HEK293 (cell line): ENCODE results near the gene FZD10.

Experiments used
- CTCF ChIA-PET: fragments of 350-600 bp; formaldehyde crosslinking; extraction: SDS; loops from one replicate; lab custom pipeline; 2021; ENCODE audit warnings: antibody characterized with exemption; lab: Yijun Ruan, JAX
- POLR2A ChIA-PET: fragments of 300-600 bp; formaldehyde crosslinking; extraction: SDS; loops from one replicate; lab custom pipeline; 2020; ENCODE audit warnings: antibody characterized with exemption, inconsistent platforms; lab: Yijun Ruan, JAX
- H3K27ac ChIP-seq: fragments of 200-500 bp; sonication (Bioruptor generic); 2 replicates; pipeline ENCODE4 v1.5.1; 2014; ENCODE audit warnings: low read depth, low read length, control low read depth, inconsistent platforms; ENCODE audit errors: extremely low read depth
- H3K36me3 ChIP-seq, 2 experiments: fragments of 200-500 bp in 1 of 2; sonication (Bioruptor generic) in 1 of 2; 1 replicate in 1 of 2; 2 replicates in 1 of 2; pipeline ENCODE4 v1.5.1; 2014 to 2017; ENCODE audit warnings: inconsistent platforms in 2 of 2, low read length in 2 of 2; ENCODE audit not compliant: control insufficient read depth in 2 of 2, insufficient read depth in 1 of 2
- H3K4me1 ChIP-seq: fragments of 200-500 bp; sonication (Bioruptor generic); 2 replicates; pipeline ENCODE4 v1.5.1; 2014; ENCODE audit warnings: mild to moderate bottlenecking, low read length, inconsistent platforms; ENCODE audit not compliant: control insufficient read depth, insufficient read depth
- H3K4me3 ChIP-seq: 2 replicates; pipeline ENCODE4 v1.5.1; 2011; ENCODE audit warnings: low read depth, mild to moderate bottlenecking, control low read depth, low read length, moderate library complexity
- H3K9me3 ChIP-seq: fragments of 200-500 bp; sonication (Bioruptor generic); 2 replicates; pipeline ENCODE4 v1.5.1; 2014; ENCODE audit warnings: low read depth, low read length, inconsistent platforms; ENCODE audit not compliant: control insufficient read depth, insufficient read depth
- EGR2 ChIP-seq: fragments of 450-650 bp; formaldehyde crosslinking; IDR thresholded peaks from 2 replicates; pipeline ENCODE4 v1.5.1; 2016; ENCODE audit warnings: low read depth, missing biosample characterization, missing genetic modification characterization
- HOXD13 ChIP-seq: sonication (generic); formaldehyde crosslinking; IDR thresholded peaks from 2 replicates; pipeline ENCODE4 v1.8.0; 2022; ENCODE audit warnings: missing genetic modification reagents, borderline replicate concordance
- MZF1 ChIP-seq: fragments of 450-650 bp; formaldehyde crosslinking; IDR thresholded peaks from 2 replicates; pipeline ENCODE4 v1.5.1; 2017; ENCODE audit warnings: missing biosample characterization, missing genetic modification characterization, borderline replicate concordance
- OSR2 ChIP-seq: fragments of 450-650 bp; formaldehyde crosslinking; IDR thresholded peaks from 2 replicates; pipeline ENCODE4 v1.5.1; 2016; ENCODE audit warnings: missing biosample characterization, missing genetic modification characterization
- SCRT1 ChIP-seq: fragments of 450-650 bp; formaldehyde crosslinking; IDR thresholded peaks from 2 replicates; pipeline ENCODE4 v1.5.1; 2016; ENCODE audit warnings: missing biosample characterization, missing genetic modification characterization, borderline replicate concordance
- ZBTB1 ChIP-seq: fragments of 450-650 bp; formaldehyde crosslinking; IDR thresholded peaks from 2 replicates; pipeline ENCODE4 v1.5.1; 2016; ENCODE audit warnings: missing biosample characterization, missing genetic modification characterization
- ZBTB21 ChIP-seq: fragments of 450-650 bp; formaldehyde crosslinking; IDR thresholded peaks from 2 replicates; pipeline ENCODE4 v1.5.1; 2017; ENCODE audit warnings: missing biosample characterization, missing genetic modification characterization
- ZFHX2 ChIP-seq: fragments of 450-650 bp; formaldehyde crosslinking; conservative IDR thresholded peaks from 2 replicates; pipeline ENCODE4 v1.5.1; 2016; ENCODE audit warnings: missing biosample characterization, missing genetic modification characterization
- ZNF133 ChIP-seq: fragments of 450-650 bp; formaldehyde crosslinking; IDR thresholded peaks from 2 replicates; pipeline ENCODE4 v1.5.1; 2016; ENCODE audit warnings: missing biosample characterization, missing genetic modification characterization
- ZNF184 ChIP-seq: fragments of 450-650 bp; IDR thresholded peaks from 2 replicates; pipeline ENCODE4 v1.5.1; 2018; ENCODE audit warnings: missing biosample characterization, mild to moderate bottlenecking, missing genetic modification characterization
- ZNF211 ChIP-seq: fragments of 450-650 bp; formaldehyde crosslinking; IDR thresholded peaks from 2 replicates; pipeline ENCODE4 v1.5.1; 2016; ENCODE audit warnings: low read depth, missing biosample characterization, missing genetic modification characterization
- ZNF221 ChIP-seq: fragments of 450-650 bp; formaldehyde crosslinking; IDR thresholded peaks from 2 replicates; pipeline ENCODE4 v1.5.1; 2017; ENCODE audit warnings: missing biosample characterization, missing genetic modification characterization, borderline replicate concordance
- ZNF791 ChIP-seq: fragments of 450-650 bp; formaldehyde crosslinking; IDR thresholded peaks from 2 replicates; pipeline ENCODE4 v1.5.1; 2016; ENCODE audit warnings: missing biosample characterization, missing genetic modification characterization
- TF ChIP-seq, protein P1 (sequence below): fragments of 450-650 bp; formaldehyde crosslinking; IDR thresholded peaks from 2 replicates; pipeline ENCODE4 v1.5.1; 2017; ENCODE audit warnings: missing biosample characterization, missing genetic modification characterization
- TF ChIP-seq, protein P2 (sequence below): fragments of 450-650 bp; formaldehyde crosslinking; IDR thresholded peaks from 2 replicates; pipeline ENCODE4 v1.5.1; 2017; ENCODE audit warnings: missing biosample characterization, missing genetic modification characterization
- TF ChIP-seq, protein P3 (sequence below): fragments of 450-650 bp; formaldehyde crosslinking; IDR thresholded peaks from 2 replicates; pipeline ENCODE4 v1.5.1; 2016; ENCODE audit warnings: missing biosample characterization, missing genetic modification characterization

FZD10 gene

DNA sequence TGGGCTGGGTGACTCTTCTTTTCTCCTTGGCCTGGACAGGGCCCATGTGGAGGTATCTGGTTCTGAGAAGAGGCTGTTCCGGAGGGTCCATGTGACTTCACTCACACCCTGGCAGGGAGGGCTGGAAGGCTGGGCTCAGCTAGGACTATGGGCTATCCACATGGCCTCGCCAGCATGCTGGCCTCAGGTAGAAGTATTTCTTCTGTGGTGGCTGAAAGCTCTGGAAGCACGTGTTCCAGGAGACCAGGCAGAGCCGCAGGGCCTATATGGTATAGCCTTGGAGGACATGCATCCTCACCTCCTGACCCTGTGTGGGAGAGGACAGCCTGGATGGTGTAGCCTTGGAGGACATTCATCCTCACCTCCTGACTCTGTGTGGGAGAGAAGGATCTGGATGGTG lies 38.2 kb upstream of the FZD10 start (continued):
- TF ChIP-seq, protein P1, sequence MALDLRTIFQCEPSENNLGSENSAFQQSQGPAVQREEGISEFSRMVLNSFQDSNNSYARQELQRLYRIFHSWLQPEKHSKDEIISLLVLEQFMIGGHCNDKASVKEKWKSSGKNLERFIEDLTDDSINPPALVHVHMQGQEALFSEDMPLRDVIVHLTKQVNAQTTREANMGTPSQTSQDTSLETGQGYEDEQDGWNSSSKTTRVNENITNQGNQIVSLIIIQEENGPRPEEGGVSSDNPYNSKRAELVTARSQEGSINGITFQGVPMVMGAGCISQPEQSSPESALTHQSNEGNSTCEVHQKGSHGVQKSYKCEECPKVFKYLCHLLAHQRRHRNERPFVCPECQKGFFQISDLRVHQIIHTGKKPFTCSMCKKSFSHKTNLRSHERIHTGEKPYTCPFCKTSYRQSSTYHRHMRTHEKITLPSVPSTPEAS (tag by site-specific recombination): no peak
- no peak for TF ChIP-seq ZNF791 (tag by site-specific recombination)
- TF ChIP-seq, protein P2, sequence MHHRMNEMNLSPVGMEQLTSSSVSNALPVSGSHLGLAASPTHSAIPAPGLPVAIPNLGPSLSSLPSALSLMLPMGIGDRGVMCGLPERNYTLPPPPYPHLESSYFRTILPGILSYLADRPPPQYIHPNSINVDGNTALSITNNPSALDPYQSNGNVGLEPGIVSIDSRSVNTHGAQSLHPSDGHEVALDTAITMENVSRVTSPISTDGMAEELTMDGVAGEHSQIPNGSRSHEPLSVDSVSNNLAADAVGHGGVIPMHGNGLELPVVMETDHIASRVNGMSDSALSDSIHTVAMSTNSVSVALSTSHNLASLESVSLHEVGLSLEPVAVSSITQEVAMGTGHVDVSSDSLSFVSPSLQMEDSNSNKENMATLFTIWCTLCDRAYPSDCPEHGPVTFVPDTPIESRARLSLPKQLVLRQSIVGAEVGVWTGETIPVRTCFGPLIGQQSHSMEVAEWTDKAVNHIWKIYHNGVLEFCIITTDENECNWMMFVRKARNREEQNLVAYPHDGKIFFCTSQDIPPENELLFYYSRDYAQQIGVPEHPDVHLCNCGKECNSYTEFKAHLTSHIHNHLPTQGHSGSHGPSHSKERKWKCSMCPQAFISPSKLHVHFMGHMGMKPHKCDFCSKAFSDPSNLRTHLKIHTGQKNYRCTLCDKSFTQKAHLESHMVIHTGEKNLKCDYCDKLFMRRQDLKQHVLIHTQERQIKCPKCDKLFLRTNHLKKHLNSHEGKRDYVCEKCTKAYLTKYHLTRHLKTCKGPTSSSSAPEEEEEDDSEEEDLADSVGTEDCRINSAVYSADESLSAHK (tag by site-specific recombination): no peak

DNA sequence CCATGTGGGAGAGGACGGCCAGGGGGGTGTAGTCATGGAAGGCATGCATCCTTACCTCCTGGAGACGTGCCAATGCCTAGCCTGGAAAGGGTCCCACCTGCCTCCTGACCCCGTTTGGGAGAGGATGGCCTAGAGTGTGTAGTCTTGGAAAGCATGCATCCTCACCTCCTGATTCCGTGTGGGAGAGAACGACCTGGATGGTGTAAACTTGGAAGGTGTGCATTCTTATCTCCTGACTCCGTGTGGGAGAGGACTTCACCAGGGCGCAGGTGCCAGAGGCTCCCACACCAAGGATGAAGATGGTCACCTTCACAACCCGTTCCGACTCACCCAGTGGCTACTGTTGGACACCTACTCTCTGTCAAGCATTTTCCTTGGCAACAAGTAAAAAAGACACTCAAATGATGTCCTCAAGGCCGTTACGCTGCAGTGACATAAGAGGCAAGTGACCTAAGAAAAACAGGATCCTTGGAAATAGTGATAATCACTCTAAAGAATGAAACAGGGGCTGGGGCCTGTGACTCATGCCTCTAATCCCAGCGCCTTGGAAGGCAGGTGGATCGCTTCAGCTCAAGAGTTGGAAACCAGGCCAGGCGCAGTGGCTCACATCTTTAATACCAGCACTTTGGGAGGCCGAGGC lies 37.5 kb upstream of the FZD10 start:
- H3K27ac ChIP-seq: no peak overlapping the region
- TF ChIP-seq ZNF221 (tag by site-specific recombination): no peak
- TF ChIP-seq, protein P3, sequence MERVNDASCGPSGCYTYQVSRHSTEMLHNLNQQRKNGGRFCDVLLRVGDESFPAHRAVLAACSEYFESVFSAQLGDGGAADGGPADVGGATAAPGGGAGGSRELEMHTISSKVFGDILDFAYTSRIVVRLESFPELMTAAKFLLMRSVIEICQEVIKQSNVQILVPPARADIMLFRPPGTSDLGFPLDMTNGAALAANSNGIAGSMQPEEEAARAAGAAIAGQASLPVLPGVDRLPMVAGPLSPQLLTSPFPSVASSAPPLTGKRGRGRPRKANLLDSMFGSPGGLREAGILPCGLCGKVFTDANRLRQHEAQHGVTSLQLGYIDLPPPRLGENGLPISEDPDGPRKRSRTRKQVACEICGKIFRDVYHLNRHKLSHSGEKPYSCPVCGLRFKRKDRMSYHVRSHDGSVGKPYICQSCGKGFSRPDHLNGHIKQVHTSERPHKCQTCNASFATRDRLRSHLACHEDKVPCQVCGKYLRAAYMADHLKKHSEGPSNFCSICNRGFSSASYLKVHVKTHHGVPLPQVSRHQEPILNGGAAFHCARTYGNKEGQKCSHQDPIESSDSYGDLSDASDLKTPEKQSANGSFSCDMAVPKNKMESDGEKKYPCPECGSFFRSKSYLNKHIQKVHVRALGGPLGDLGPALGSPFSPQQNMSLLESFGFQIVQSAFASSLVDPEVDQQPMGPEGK: no peak
- TF ChIP-seq OSR2: no peak
- TF ChIP-seq ZNF184 (tag by site-specific recombination): no peak
- TF ChIP-seq ZNF791 (tag by site-specific recombination): no peak
- no peak for TF ChIP-seq ZNF211 (tag by site-specific recombination)
- no peak overlapping the region for H3K4me3 ChIP-seq
- CTCF ChIA-PET: interaction anchor here (0.7 kb wide), 1 partner anchor 157 kb away, joined by 3 read pairs; no protein-coding TSS in a partner anchor
- H3K9me3 ChIP-seq: no peaks in the 10 kb centered on the region
- no peaks in the 10 kb centered on the region for H3K36me3 ChIP-seq
- no peaks in the 10 kb centered on the region for H3K4me1 ChIP-seq
- POLR2A ChIA-PET: no interaction called here

DNA sequence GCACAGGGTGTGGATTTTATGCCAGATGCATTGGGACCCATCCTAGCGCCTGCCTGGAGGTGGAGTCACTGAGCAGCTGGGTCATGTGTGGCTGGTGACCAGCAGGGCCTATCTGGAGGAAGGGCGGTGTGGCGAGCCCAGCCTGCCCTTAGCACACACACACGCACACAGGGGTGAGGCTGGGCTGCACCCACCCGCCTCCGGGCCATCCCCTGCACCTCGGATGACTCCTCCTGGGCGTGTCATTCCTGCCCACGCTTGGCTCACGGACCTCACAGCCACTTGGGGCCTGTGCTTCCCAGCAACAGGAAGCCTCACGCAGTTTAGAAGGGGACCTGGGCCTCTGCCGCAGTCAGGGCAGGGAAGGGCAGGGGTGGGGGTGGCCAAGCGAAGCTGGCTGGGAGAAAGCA lies 36.2 kb upstream of the FZD10 start:
- no peak overlapping the region for H3K4me3 ChIP-seq
- no peaks in the 10 kb centered on the region for H3K9me3 ChIP-seq
- CTCF ChIA-PET: no interaction called here
- H3K4me1 ChIP-seq: no peaks in the 10 kb centered on the region
- no peak overlapping the region for H3K27ac ChIP-seq
- TF ChIP-seq ZNF133 (tag by site-specific recombination) (no peak), MZF1 (tag by site-specific recombination) (no peak), SCRT1 (tag by site-specific recombination) (no peak), HOXD13 (CRISPR knock-in tag) (no peak), EGR2 (tag by site-specific recombination) (0 out of 2 replicates have a peak, but pooled peaks have one; percentile 14), ZFHX2 (peak; percentile 40; the same call in 1 of the 2 replicates), ZNF211 (tag by site-specific recombination) (no peak), ZBTB1 (no peak), ZBTB21 (tag by site-specific recombination) (no peak)
- TF ChIP-seq, all 188 proteins: peak for 2
- no peaks in the 10 kb centered on the region for H3K36me3 ChIP-seq
- POLR2A ChIA-PET: no interaction called here
